Colonic mucosa (tissue), 4 donors: ENCODE measurements around the gene HSD17B4. TPM values are rescaled to one million over a fixed set of nuclear protein-coding genes. Genes with fewer than 3 reads are reported as not detected.
"Not testable (repeated sequence)": the region's sequence is repeated elsewhere in the genome, so short reads cannot be mapped to it uniquely, and the experiment has no call there.

Experiments used
- DNase-seq: peaks from one replicate; pipeline ENCODE4 v3.0.0-alpha.2; 2020
- H3K27ac ChIP-seq: fragments of 200-600 bp; one replicate; pipeline ENCODE4 v1.8.0; 2021
- H3K27me3 ChIP-seq: fragments of 200-600 bp; one replicate; pipeline ENCODE4 v1.8.0; 2021
- H3K36me3 ChIP-seq: fragments of 200-600 bp; one replicate; pipeline ENCODE4 v1.8.0; 2021
- H3K4me1 ChIP-seq: fragments of 200-600 bp; one replicate; pipeline ENCODE4 v1.8.0; 2021; ENCODE audit warnings: mild to moderate bottlenecking
- H3K4me3 ChIP-seq: fragments of 200-600 bp; one replicate; pipeline ENCODE4 v1.8.0; 2021
- H3K9ac ChIP-seq, 2 donors: one replicate each; pipeline ENCODE4 v1.7.0; 2013; ENCODE audit warnings: control low read depth in 2 of 2, low read depth in 2 of 2, low read length in 2 of 2
- H3K9me3 ChIP-seq: fragments of 200-600 bp; one replicate; pipeline ENCODE4 v1.8.0; 2021
- intact Hi-C: fragments of 100-400 bp; cut with DNase I; formaldehyde crosslinking; loops from one replicate; pipeline ENCODE4 v1.14.1; 2022
- total RNA-seq, 2 donors: library from RNA; stranded (reverse); fragmentation: NEBNext Ultra II Directional in 1 of 2; extraction: Animal tissue kit (Norgen Biotek cat#: 25700) in 1 of 2; gene quantifications; one replicate each; pipeline ENCODE4 v1.2.1, GENCODE V29; 2021
- TF ChIP-seq, protein P1 (sequence below): fragments of 200-600 bp; IDR thresholded peaks from one replicate; pipeline ENCODE4 v1.8.0; 2022; ENCODE audit warnings: antibody characterized with exemption, mild to moderate bottlenecking
- donor health status: healthy.
- donor health status: DM: no; HTN: no; CAD: no.
- donor health status: DM: no; HTN: no; CAD: no.

Gene HSD17B4
- total RNA-seq, 2 donors from 2014 or later = 252 to 304 TPM

DNA sequence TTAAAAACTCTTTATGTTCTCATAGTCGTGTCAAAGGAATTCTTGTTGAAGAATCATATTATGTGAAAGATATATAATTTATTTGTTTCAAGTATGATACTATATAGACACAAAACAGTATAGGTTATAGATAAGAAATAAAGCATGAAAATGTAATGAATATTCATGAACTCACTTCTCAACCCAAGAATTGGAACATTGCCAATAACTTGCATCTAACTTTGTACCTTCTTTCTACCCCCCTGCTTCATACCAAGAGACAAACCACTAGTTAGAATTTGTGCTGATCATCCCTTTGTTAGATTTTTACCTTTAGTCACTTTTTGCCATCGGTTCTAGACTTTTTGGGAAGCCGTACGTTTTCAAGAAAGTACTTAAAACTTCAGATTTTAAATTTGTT lies 32.6 kb downstream of the HSD17B4 start:
- intact Hi-C loops = no loop called here
- no peaks in the 10 kb centered on the region for H3K27me3 ChIP-seq
- peaks cover 2% of the 10 kb centered on the region for H3K36me3 ChIP-seq
- TF ChIP-seq, protein P1, sequence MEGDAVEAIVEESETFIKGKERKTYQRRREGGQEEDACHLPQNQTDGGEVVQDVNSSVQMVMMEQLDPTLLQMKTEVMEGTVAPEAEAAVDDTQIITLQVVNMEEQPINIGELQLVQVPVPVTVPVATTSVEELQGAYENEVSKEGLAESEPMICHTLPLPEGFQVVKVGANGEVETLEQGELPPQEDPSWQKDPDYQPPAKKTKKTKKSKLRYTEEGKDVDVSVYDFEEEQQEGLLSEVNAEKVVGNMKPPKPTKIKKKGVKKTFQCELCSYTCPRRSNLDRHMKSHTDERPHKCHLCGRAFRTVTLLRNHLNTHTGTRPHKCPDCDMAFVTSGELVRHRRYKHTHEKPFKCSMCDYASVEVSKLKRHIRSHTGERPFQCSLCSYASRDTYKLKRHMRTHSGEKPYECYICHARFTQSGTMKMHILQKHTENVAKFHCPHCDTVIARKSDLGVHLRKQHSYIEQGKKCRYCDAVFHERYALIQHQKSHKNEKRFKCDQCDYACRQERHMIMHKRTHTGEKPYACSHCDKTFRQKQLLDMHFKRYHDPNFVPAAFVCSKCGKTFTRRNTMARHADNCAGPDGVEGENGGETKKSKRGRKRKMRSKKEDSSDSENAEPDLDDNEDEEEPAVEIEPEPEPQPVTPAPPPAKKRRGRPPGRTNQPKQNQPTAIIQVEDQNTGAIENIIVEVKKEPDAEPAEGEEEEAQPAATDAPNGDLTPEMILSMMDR = no peak
- H3K9ac ChIP-seq = no peak overlapping the region
- H3K9me3 ChIP-seq = no peaks in the 10 kb centered on the region
- H3K27ac ChIP-seq = no peak overlapping the region
- DNase-seq = no peak
- H3K4me1 ChIP-seq = no peaks in the 10 kb centered on the region
- no peak overlapping the region for H3K4me3 ChIP-seq

DNA sequence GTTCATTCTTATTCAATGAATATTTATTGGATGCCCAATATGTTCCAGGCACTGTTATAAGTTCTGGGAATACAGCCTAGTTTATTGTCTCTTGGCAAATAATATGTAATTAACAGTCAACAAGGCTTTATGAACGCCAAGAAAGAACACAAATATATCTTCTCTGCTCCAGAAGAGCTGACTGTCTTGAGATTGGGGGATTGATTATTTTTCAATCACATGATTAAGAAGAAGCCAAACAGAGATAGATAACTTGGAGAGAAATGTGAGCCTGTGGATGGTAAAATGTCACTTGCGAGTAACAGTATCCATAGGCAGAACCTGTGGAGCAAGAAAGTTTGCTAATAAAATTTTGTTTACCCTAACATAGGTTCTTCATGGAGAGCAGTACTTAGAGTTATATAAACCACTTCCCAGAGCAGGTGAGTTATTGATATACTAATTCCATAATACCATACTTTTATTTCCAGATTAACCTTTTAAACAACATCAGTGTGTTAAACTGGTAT lies 49.4 kb downstream of the HSD17B4 start:
- no peak overlapping the region for H3K4me3 ChIP-seq

DNA sequence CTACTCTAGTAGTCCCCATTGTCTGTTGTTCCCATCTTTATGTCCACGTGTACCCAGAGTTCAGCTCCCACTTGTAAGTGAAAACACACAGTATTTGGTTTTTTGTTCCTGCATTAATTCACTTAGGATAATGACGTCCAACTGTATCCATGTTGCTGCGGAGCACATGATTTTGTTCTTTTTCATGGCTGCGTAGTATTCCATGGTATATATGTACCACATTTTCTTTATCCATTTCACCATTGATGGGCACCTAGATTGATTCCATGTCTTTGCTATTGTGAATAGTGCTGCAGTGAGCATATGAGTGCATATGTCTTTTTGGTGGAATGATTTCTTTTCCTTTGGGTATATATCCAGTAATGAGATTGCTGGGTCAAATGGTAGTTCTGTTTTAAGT lies 51.6 kb downstream of the HSD17B4 start:
- H3K36me3 ChIP-seq, DNase-seq, H3K27ac ChIP-seq, H3K9ac ChIP-seq, H3K4me1 ChIP-seq, H3K27me3 ChIP-seq, intact Hi-C loops, H3K9me3 ChIP-seq, H3K4me3 ChIP-seq: not testable (repeated sequence)

More for the DNA sequence above, 49.4 kb downstream of the HSD17B4 start:
- H3K9me3 ChIP-seq = no peaks in the 10 kb centered on the region
- no peak overlapping the region for H3K9ac ChIP-seq
- no peaks in the 10 kb centered on the region for H3K36me3 ChIP-seq
- TF ChIP-seq, protein P1 = no peak
- no peaks in the 10 kb centered on the region for H3K4me1 ChIP-seq
- no peaks in the 10 kb centered on the region for H3K27me3 ChIP-seq
- no peak overlapping the region for H3K27ac ChIP-seq
- no peak for DNase-seq
- intact Hi-C loops = no loop called here

DNA sequence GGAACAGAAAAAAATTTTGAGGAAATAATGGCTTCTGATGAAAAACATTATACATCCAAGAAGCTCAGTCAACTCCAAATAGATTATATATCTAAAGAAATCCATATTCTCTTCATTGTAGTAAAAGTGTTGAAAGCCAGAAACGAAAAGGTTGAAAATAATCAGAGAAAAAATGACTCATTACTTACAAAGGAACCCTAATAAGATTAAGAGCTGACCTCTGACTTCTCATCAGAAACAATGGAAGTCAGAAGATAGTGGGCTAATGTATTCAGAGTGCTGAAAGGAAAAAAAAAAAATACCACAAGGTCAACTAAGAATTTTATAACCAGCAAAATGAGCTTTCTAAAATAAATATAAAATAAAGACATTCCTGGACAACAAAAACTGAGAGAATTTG lies 60.0 kb downstream of the HSD17B4 start:
- TF ChIP-seq, protein P1 = no peak
- Histone ChIP-seq H3K9me3 (no peaks in the 10 kb centered on the region), H3K9ac (no peak overlapping the region), H3K27me3 (no peaks in the 10 kb centered on the region), H3K4me1 (no peaks in the 10 kb centered on the region), H3K27ac (no peak overlapping the region), H3K36me3 (no peaks in the 10 kb centered on the region), H3K4me3 (no peak overlapping the region)
- intact Hi-C loops = no loop called here
- no peak for DNase-seq

DNA sequence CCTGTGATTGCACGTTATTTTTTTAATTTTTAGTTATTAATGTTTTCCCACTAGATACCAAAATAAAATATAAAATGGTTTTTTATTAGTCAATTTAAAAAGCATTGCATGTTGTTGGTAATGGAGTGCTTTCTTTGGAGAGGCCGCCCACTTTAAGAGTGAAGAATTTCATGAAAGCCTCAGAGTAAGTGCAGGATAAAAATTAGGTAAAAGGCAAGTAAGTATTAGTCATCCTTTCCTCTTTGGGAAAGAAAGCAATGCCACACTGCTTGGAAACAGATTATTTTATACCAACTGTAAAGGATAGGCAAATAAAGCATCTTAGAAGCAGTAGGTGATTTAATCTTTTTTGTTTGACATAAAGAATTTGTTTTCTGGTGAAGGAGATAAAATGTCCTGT lies 62.9 kb downstream of the HSD17B4 start:
- Histone ChIP-seq H3K27me3 (no peaks in the 10 kb centered on the region), H3K27ac (no peak overlapping the region), H3K4me1 (no peaks in the 10 kb centered on the region), H3K9ac (no peak overlapping the region), H3K4me3 (no peak overlapping the region), H3K9me3 (no peaks in the 10 kb centered on the region), H3K36me3 (no peaks in the 10 kb centered on the region)
- TF ChIP-seq, protein P1 = no peak
- intact Hi-C loops = no loop called here
- no peak for DNase-seq

DNA sequence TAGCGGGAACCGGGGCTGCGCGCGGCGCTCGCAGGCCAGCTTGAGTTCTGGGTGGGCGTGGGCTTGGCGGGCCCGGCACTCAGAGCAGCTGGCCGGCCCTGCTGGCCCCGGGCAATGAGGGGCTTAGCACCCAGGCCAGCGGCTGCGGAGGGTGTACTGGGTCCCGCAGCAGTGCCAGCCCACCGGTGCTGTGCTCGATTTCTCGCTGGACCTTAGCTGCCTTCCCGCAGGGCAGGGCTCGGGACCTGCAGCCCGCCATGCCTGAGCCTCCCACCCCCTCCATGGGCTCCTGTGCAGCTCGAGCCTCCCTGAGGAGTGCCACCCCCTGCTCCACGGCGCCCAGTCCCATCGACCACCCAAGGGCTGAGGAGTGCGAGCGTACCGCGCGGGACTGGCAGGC lies 64.8 kb downstream of the HSD17B4 start:
- not testable (repeated sequence) for H3K4me1 ChIP-seq, H3K9me3 ChIP-seq

More for the DNA sequence above, 64.8 kb downstream of the HSD17B4 start:
- H3K4me3 ChIP-seq, H3K27ac ChIP-seq, H3K36me3 ChIP-seq, DNase-seq, H3K9ac ChIP-seq, intact Hi-C loops, H3K27me3 ChIP-seq: not testable (repeated sequence)
